ENCODE data around the gene DGKH. TPM values are rescaled to one million over a fixed set of nuclear protein-coding genes. Genes with fewer than 3 reads are reported as not detected.

The DGKH gene
- total and polyA plus RNA-seq, 2 of the 13 experiments (the other 11 are each of a cell fraction or from before 2014, with no cell fraction given): 0.01 to 0.13 TPM

DNA sequence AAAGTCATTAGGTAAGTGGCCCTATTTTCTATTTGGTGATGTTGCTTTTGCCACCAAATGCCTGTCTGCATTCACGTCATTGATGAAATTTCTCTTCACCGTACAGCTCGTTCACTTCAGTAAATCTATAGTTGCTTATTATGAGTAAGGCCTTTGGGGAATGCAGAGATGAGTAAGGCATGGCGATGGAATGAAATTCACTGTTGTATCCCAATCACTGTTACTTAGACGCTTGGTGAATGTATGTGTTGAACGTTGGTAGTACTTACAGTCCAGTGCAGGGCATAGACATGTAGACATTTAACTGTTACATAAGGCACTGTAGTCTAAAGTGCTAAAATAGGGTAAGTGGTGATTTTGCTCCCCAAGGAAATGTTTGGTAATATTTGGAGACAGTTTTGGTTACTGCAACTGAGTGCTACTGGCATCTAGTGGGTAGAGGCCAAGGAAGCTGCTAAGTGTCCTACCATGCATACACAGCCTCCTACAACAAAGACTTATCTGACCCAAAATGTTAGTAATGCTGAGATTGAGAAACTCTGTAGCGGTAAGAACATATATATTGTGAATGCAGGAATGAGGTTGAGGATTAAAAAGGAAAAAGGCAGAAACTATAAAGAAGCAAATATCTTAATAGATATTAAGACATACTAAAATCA, 229.3 kb downstream of the DGKH start:
- Histone ChIP-seq H3K36me3 (replicated peaks in 1 of 2; ENCODE audit: control insufficient read depth in 1 of 2, insufficient read depth in 2 of 2, low read length in 2 of 2) (no peaks in the 10 kb centered on the region), H4K20me1 (ENCODE audit: insufficient read depth, low read length) (no peaks in the 10 kb centered on the region), H3K4me2 (ENCODE audit: low read depth, low read length) (no peak overlapping the region), H3K4me3 (replicated peaks in 1 of 3; ENCODE audit: insufficient read depth in 1 of 3, low read depth in 2 of 3, low read length in 3 of 3) (no peak overlapping the region), H3K79me2 (ENCODE audit: insufficient read depth, low read length) (peaks cover 9% of the 10 kb centered on the region), H3K27ac (ENCODE audit: extremely low read length, insufficient read depth, low read length) (no peak overlapping the region), H3K4me1 (ENCODE audit: insufficient read depth, low read length) (peaks cover 24% of the 10 kb centered on the region), H3K9me3 (ENCODE audit: low read length) (no peaks in the 10 kb centered on the region), H3K27me3 (ENCODE audit: control insufficient read depth in 1 of 2, insufficient read depth in 2 of 2, low read length in 2 of 2) (no peaks in the 10 kb centered on the region; a peak in 1 of 5 replicates), H3K9ac (ENCODE audit: insufficient read depth, low read depth, low read length) (no peak overlapping the region), H2AFZ (ENCODE audit: low read length) (no peak overlapping the region)
- ChIA-PET POLR2A (no interaction called here), CTCF (ENCODE audit: low intra/inter-chr PET ratio, low total read pairs) (no interaction called here)
- TF ChIP-seq ZNF703 (CRISPR knock-in tag; IDR thresholded peaks at IDR 0.05; ENCODE audit: borderline replicate concordance) (no peak), HNRNPK (IDR thresholded peaks at IDR 0.05; ENCODE audit: low read depth, low read length, poor library complexity, severe bottlenecking) (no peak), FOXK2 (IDR thresholded peaks at IDR 0.05) (no peak), ZNF782 (CRISPR knock-in tag; IDR thresholded peaks at IDR 0.05; ENCODE audit: borderline replicate concordance) (no peak), ZFP90 (CRISPR knock-in tag; IDR thresholded peaks at IDR 0.05; ENCODE audit: borderline replicate concordance) (no peak), ZNF121 (CRISPR knock-in tag; IDR thresholded peaks at IDR 0.05) (no peak), ZNF790 (CRISPR knock-in tag; IDR thresholded peaks at IDR 0.05; ENCODE audit: borderline replicate concordance) (no peak), ZNF234 (CRISPR knock-in tag; conservative IDR thresholded peaks at IDR 0.05) (no peak), FOXC1 (CRISPR knock-in tag; IDR thresholded peaks at IDR 0.05; ENCODE audit: borderline replicate concordance) (no peak), ZNF749 (CRISPR knock-in tag; IDR thresholded peaks at IDR 0.05; ENCODE audit: borderline replicate concordance) (no peak), ZFX (CRISPR knock-in tag; IDR thresholded peaks at IDR 0.05; ENCODE audit: low read depth) (no peak), BHLHE40 (IDR thresholded peaks at IDR 0.05; ENCODE audit: low read length) (no peak), EHMT2 (IDR thresholded peaks at IDR 0.05; ENCODE audit: borderline replicate concordance, low read depth, low read length) (no peak), RARG (CRISPR knock-in tag; IDR thresholded peaks at IDR 0.05; ENCODE audit: low read depth) (no peak)
- TF ChIP-seq, protein P1, sequence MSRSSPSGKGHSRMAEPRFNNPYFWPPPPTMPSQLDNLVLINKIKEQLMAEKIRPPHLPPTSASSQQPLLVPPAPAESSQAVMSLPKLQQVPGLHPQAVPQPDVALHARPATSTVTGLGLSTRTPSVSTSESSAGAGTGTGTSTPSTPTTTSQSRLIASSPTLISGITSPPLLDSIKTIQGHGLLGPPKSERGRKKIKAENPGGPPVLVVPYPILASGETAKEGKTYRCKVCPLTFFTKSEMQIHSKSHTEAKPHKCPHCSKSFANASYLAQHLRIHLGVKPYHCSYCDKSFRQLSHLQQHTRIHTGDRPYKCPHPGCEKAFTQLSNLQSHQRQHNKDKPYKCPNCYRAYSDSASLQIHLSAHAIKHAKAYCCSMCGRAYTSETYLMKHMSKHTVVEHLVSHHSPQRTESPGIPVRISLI (CRISPR knock-in tag; IDR thresholded peaks at IDR 0.05; ENCODE audit: borderline replicate concordance): no peak
- BruUV-seq (replicated peaks): no TSS peak
- intact Hi-C loops (cut with micrococcal nuclease; ENCODE audit: unreplicated experiment): no loop called here
- FAIRE-seq: no peak
- no peak for ATAC-seq
- in situ Hi-C loops (cut with HindIII; ENCODE audit: extremely low pct_ligation_motif_present, low pct_unique_long_range_greater_than_20kb): no loop called here
- WGBS (ENCODE audit: low lambda C conversion rate): 98% methylated on average over 7 of the region's 7 CpGs
- no peak for DNase-seq (ENCODE audit: low spot score)
